CD4-positive, alpha-beta T cell (primary cell): ENCODE results near the gene BCO1. TPM values are rescaled to one million over a fixed set of nuclear protein-coding genes. Genes with fewer than 3 reads are reported as not detected.

Experiments used
- ATAC-seq: fragments of 200-7000 bp; cut with Tn5 transposase; one replicate; pipeline ENCODE4 v1.10.0; 2022; ENCODE audit warnings: mild to moderate bottlenecking; ENCODE audit not compliant: poor library complexity
- CTCF ChIA-PET: fragments of 350-600 bp; sonication (Branson Sonifier 250); formaldehyde crosslinking; loops from one replicate; lab custom pipeline; 2021; ENCODE audit warnings: antibody characterized with exemption, inconsistent platforms; lab: Charles Lee
- POLR2A ChIA-PET: fragments of 350-600 bp; sonication (Branson Sonifier 250); formaldehyde crosslinking; loops from one replicate; lab custom pipeline; 2021; ENCODE audit warnings: antibody characterized with exemption, inconsistent platforms; lab: Charles Lee
- DNase-seq, 14 experiments: peaks; one replicate each; pipeline ENCODE4 v3.0.0-alpha.2; 2013 to 2020; ENCODE audit warnings: mixed read lengths in 2 of 14
- H3K27ac ChIP-seq, 2 donors: one replicate each; pipeline versions ENCODE4 v1.5.1 to v1.7.0; 2013; ENCODE audit warnings: low read length in 2 of 2, low read depth in 1 of 2, mild to moderate bottlenecking in 1 of 2
- H3K27me3 ChIP-seq, 2 experiments: 1 replicate in 1 of 2; 2 replicates in 1 of 2; pipeline versions ENCODE4 v1.6.1 to v1.7.0; 2013; ENCODE audit warnings: low read length in 2 of 2, control low read depth in 1 of 2, mild to moderate bottlenecking in 1 of 2, moderate library complexity in 1 of 2; ENCODE audit not compliant: insufficient read depth in 2 of 2, control insufficient read depth in 1 of 2
- H3K36me3 ChIP-seq: one replicate; pipeline ENCODE4 v1.6.1; 2013; ENCODE audit warnings: low read length, control low read depth; ENCODE audit not compliant: insufficient read depth
- H3K4me1 ChIP-seq: one replicate; pipeline ENCODE4 v1.6.1; 2013; ENCODE audit warnings: low read length, control low read depth; ENCODE audit not compliant: insufficient read depth
- H3K4me3 ChIP-seq: one replicate; pipeline ENCODE4 v1.5.1; 2013; ENCODE audit warnings: mild to moderate bottlenecking, low read length, moderate library complexity
- H3K9me3 ChIP-seq, 2 experiments: 1 replicate in 1 of 2; 2 replicates in 1 of 2; pipeline versions ENCODE4 v1.6.1 to v1.7.0; 2013; ENCODE audit warnings: low read length in 2 of 2, mild to moderate bottlenecking in 2 of 2, control low read depth in 1 of 2, moderate library complexity in 1 of 2; ENCODE audit not compliant: control insufficient read depth in 1 of 2, insufficient read depth in 1 of 2
- H3K27ac Mint-ChIP-seq: one replicate; pipeline ENCODE4 v1.8.0; 2020; ENCODE audit warnings: mixed read lengths
- H3K27me3 Mint-ChIP-seq: one replicate; pipeline ENCODE4 v1.8.0; 2021; ENCODE audit warnings: mixed read lengths
- H3K36me3 Mint-ChIP-seq: one replicate; pipeline ENCODE4 v1.8.0; 2021; ENCODE audit warnings: low read depth, mixed read lengths
- H3K4me1 Mint-ChIP-seq: one replicate; pipeline ENCODE4 v1.8.0; 2021; ENCODE audit warnings: low read depth, mixed read lengths
- H3K4me3 Mint-ChIP-seq: one replicate; pipeline ENCODE4 v1.8.0; 2020; ENCODE audit warnings: mild to moderate bottlenecking, mixed read lengths
- H3K9me3 Mint-ChIP-seq: one replicate; pipeline ENCODE4 v1.8.0; 2020; ENCODE audit warnings: mixed read lengths
- CTCF ChIP-seq: fragments of 200-600 bp; IDR thresholded peaks from one replicate; pipeline ENCODE4 v1.8.0; 2022; ENCODE audit warnings: antibody characterized with exemption, mild to moderate bottlenecking
- intact Hi-C, 2 experiments: fragments of 100-400 bp; cut with DNase I in 1 of 2; cut with micrococcal nuclease in 1 of 2; formaldehyde crosslinking; loops; one replicate each; pipeline versions ENCODE4 v1.15.1 to v1.9.0; 2023 to 2025; cut with DNase I, micrococcal nuclease
- total RNA-seq, 174 experiments: library from RNA in 2 of 174; stranded (reverse) in 2 of 174; gene quantifications; one replicate each; pipeline ENCODE4 v1.2.3 and lab custom pipeline; 2021 to 2026

BCO1 gene
- total RNA-seq, 2 experiments from 2014 or later = not detected

- ChIA-PET CTCF (no interaction called here), POLR2A (no interaction called here)
- Mint-ChIP-seq H3K4me1 (no peaks in the 10 kb centered on the region), H3K27me3 (peaks cover 4% of the 10 kb centered on the region), H3K9me3 (no peaks in the 10 kb centered on the region), H3K36me3 (no peaks in the 10 kb centered on the region), H3K4me3 (no peak overlapping the region), H3K27ac (no peak overlapping the region)
- intact Hi-C loops = no loop called here
- H3K27me3 ChIP-seq = no peaks in the 10 kb centered on the region
- DNase-seq = no peak
- H3K4me1 ChIP-seq = no peaks in the 10 kb centered on the region
- ATAC-seq = no peak
- H3K9me3 ChIP-seq = no peaks in the 10 kb centered on the region
- no peak for TF ChIP-seq CTCF
- H3K4me3 ChIP-seq = no peak overlapping the region
- no peak overlapping the region for H3K27ac ChIP-seq
- no peaks in the 10 kb centered on the region for H3K36me3 ChIP-seq
Observed at GRCh38 chr16:81251871-81252270, 13.4 kb downstream of the BCO1 start.

- Histone ChIP-seq H3K36me3 (no peaks in the 10 kb centered on the region), H3K27me3 (no peaks in the 10 kb centered on the region), H3K4me3 (no peak overlapping the region), H3K27ac (no peak overlapping the region), H3K4me1 (no peaks in the 10 kb centered on the region), H3K9me3 (no peaks in the 10 kb centered on the region)
- Mint-ChIP-seq H3K4me1 (no peaks in the 10 kb centered on the region), H3K4me3 (no peak overlapping the region), H3K9me3 (no peaks in the 10 kb centered on the region), H3K27ac (no peak overlapping the region), H3K27me3 (peaks cover 4% of the 10 kb centered on the region), H3K36me3 (no peaks in the 10 kb centered on the region)
- ATAC-seq (no peak), DNase-seq (no peak)
- TF ChIP-seq CTCF = no peak
- CTCF ChIA-PET = no interaction called here
- POLR2A ChIA-PET = no interaction called here
- intact Hi-C loops = no loop called here
Observed at GRCh38 chr16:81253141-81253540, 14.7 kb downstream of the BCO1 start.

GRCh38 chr16:81254922-81255526 is 16.5 kb downstream of the BCO1 start:
- H3K36me3 ChIP-seq = no peaks in the 10 kb centered on the region
- Mint-ChIP-seq H3K27ac (no peak overlapping the region), H3K36me3 (no peaks in the 10 kb centered on the region), H3K4me1 (no peaks in the 10 kb centered on the region), H3K27me3 (peaks cover 1% of the 10 kb centered on the region), H3K9me3 (no peaks in the 10 kb centered on the region), H3K4me3 (no peak overlapping the region)
- no peak overlapping the region for H3K27ac ChIP-seq
- intact Hi-C loops = no loop called here
- ATAC-seq = no peak
- no peaks in the 10 kb centered on the region for H3K27me3 ChIP-seq
- no peaks in the 10 kb centered on the region for H3K4me1 ChIP-seq
- no peak for TF ChIP-seq CTCF
- POLR2A ChIA-PET = no interaction called here
- H3K4me3 ChIP-seq = no peak overlapping the region
- H3K9me3 ChIP-seq = no peaks in the 10 kb centered on the region
- no peak for DNase-seq
- CTCF ChIA-PET = no interaction called here
